Epithelial cell of esophagus (primary cell): ENCODE results near the gene NAB1.

Experiments used
- DNase-seq: peaks from one replicate; pipeline ENCODE4 v3.0.0; 2010; ENCODE audit warnings: low read depth
- H3K4me3 ChIP-seq: 2 replicates; pipeline ENCODE4 v1.5.1; 2011; ENCODE audit warnings: mild to moderate bottlenecking, low read length, control low read depth
- CTCF ChIP-seq: IDR thresholded peaks from 2 replicates; pipeline ENCODE4 v1.5.1; 2011; ENCODE audit warnings: low read depth, mild to moderate bottlenecking, low read length, control low read depth, inconsistent platforms; ENCODE audit not compliant: insufficient read depth; ENCODE audit errors: missing control alignments

The NAB1 gene

GRCh38 chr2:190694479-190694878, 45.6 kb downstream of the NAB1 start:
- no peak overlapping the region for H3K4me3 ChIP-seq
- no peak for TF ChIP-seq CTCF
- no peak for DNase-seq

- DNase-seq: peak; percentile 24
- H3K4me3 ChIP-seq: no peak overlapping the region
- TF ChIP-seq CTCF: no peak
Measured at GRCh38 chr2:190695739-190696138, 46.9 kb downstream of the NAB1 start.

- no peak for DNase-seq
- H3K4me3 ChIP-seq: no peak overlapping the region
- no peak for TF ChIP-seq CTCF
Measured at GRCh38 chr2:190696792-190697398, 48.0 kb downstream of the NAB1 start.

- H3K4me3 ChIP-seq: no peak overlapping the region
- TF ChIP-seq CTCF: no peak
- DNase-seq: no peak
Measured at GRCh38 chr2:190697421-190697820, 48.5 kb downstream of the NAB1 start.

GRCh38 chr2:190698895-190699294, 50.0 kb downstream of the NAB1 start:
- TF ChIP-seq CTCF: peak; percentile 48
- no peak for DNase-seq
- H3K4me3 ChIP-seq: no peak overlapping the region

- H3K4me3 ChIP-seq: no peak overlapping the region
Measured at GRCh38 chr2:190701586-190701985, 52.7 kb downstream of the NAB1 start.

More at GRCh38 chr2:190701586-190701985, 52.7 kb downstream of the NAB1 start:
- TF ChIP-seq CTCF: no peak
- DNase-seq: no peak
